KOPT-K1 (cell line): ENCODE measurements around the gene CSRNP3.

Source experiments
- H3K27ac ChIP-seq: fragments of 200-600 bp; sonication (generic); 2 replicates; pipeline ENCODE4 v1.5.1; 2016; ENCODE audit warnings: antibody characterized with exemption, mild to moderate bottlenecking, low read depth, low read length; ENCODE audit not compliant: poor library complexity, severe bottlenecking
- H3K36me3 ChIP-seq: fragments of 200-600 bp; sonication (generic); 2 replicates; pipeline ENCODE4 v1.5.1; 2017; ENCODE audit warnings: antibody characterized with exemption, mild to moderate bottlenecking, low read length, moderate library complexity; ENCODE audit not compliant: insufficient read depth
- H3K9me3 ChIP-seq: fragments of 200-600 bp; sonication (generic); 2 replicates; pipeline ENCODE4 v1.5.1; 2017; ENCODE audit warnings: antibody characterized with exemption, low read length, mild to moderate bottlenecking; ENCODE audit not compliant: insufficient read depth, poor library complexity, severe bottlenecking

CSRNP3 gene, protein sequence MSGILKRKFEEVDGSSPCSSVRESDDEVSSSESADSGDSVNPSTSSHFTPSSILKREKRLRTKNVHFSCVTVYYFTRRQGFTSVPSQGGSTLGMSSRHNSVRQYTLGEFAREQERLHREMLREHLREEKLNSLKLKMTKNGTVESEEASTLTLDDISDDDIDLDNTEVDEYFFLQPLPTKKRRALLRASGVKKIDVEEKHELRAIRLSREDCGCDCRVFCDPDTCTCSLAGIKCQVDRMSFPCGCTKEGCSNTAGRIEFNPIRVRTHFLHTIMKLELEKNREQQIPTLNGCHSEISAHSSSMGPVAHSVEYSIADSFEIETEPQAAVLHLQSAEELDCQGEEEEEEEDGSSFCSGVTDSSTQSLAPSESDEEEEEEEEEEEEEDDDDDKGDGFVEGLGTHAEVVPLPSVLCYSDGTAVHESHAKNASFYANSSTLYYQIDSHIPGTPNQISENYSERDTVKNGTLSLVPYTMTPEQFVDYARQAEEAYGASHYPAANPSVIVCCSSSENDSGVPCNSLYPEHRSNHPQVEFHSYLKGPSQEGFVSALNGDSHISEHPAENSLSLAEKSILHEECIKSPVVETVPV

GRCh38 chr2:165469417-165469816 is at the start of gene CSRNP3:
Gene CSRNP3, plus strand, starts transcription at chr2:165469698. Its CDS starts 125,368 bp downstream, at chr2:165595066.
- Histone ChIP-seq H3K27ac (no peak within 1 kb of the TSS), H3K36me3 (no peaks in the 10 kb centered on the region), H3K9me3 (no peaks in the 10 kb centered on the region)

DNA sequence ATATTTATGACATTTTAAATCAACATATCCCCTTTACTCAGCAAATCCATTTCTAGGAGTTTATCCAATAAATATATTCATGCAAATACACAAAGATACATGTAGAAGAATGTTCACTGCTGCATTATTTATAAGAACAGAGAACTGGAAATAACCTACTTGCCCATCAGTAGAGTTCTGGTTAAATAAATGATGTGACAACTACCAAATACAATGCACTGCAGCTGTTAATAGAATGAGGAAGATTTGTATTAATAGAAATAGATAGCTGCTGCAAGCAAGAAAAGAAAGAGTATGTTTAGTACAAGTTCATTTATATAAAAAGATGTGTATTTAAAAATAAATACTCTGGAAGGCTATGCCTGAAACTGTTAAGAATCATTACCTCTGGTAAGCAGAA is 49.3 kb upstream of the CSRNP3 start:
- no peaks in the 10 kb centered on the region for H3K36me3 ChIP-seq
- no peak overlapping the region for H3K27ac ChIP-seq

DNA sequence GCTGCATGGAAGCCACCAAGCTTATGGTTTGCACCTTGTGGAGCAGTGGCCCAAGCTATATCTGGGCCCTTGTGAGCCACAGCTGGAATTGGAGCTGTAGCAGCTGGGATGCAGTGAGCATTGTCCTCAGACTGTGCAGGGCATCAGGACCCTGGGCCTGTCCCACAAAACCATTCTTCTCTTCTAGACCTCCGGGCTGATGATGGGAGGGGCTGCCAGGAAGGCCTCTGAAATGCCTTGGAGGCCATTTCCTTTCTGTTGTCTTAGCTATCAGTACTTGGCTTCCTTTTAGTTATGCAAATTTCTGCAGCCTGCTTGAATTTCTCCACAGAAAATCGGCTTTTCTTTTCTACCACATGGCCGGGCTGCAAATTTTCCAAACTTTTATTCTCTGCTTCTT is 46.4 kb upstream of the CSRNP3 start:
- H3K27ac ChIP-seq = no peak overlapping the region
- H3K9me3 ChIP-seq = no peaks in the 10 kb centered on the region
- no peaks in the 10 kb centered on the region for H3K36me3 ChIP-seq

More for the DNA sequence above, 49.3 kb upstream of the CSRNP3 start:
- H3K9me3 ChIP-seq = no peaks in the 10 kb centered on the region

DNA sequence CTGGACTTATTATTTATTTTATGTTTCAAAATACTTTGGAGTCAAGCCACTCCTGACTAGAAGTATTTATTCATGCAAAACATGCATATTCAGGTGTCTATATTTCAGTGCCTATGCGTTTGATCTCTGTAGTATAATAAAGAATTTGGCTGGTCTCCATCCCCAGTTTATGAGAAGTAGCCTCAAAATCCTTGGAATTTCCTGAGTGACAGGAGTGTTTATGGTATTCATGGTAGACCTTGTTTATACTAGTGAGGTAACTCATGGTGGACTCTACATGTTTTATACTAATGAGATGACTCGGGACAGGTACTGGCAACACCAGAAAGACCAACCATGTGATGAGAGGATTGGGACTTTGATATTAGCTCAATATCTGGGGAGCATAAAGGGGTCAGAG is 43.9 kb upstream of the CSRNP3 start:
- Histone ChIP-seq H3K9me3 (no peaks in the 10 kb centered on the region), H3K27ac (no peak overlapping the region), H3K36me3 (no peaks in the 10 kb centered on the region)

DNA sequence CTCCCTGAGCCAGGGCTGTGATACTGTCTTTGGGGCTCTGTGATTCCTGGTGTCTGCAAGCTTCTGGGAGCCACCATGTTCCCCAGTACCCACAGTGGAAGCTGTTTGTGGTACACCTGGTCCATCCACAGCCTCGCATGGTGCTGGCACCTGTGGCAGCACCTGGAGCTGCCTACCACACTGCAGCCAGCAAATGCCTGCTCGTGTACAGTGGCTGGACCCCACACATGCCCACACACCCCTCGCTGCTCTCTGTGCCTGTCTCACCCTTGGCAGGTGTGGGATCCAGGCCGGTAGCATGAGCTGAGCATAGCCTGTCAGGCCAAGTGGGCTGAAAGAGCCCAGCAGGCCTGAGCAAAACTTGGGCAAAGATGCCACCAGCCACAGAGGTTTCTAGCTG is 41.8 kb upstream of the CSRNP3 start:
- Histone ChIP-seq H3K9me3 (no peaks in the 10 kb centered on the region), H3K27ac (no peak overlapping the region), H3K36me3 (no peaks in the 10 kb centered on the region)

DNA sequence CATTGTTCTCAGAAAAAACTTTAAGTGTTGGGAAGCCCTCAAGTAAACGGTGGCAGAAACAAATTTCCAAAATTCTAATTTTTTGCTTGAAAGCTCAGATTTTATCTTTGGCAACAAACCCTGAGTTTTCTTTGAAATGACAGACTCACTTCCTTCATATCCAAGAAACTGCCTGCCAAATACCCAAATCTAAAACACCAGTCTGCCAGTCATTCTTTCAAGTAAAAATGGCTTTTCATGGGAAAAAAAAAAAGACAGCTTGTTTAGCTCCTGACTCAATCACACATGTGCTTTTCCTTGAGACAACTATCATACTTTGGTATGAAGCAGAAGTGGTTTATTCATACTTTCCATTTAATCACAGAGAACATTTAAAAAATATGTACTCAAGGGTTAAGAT is 40.6 kb upstream of the CSRNP3 start:
- Histone ChIP-seq H3K27ac (no peak overlapping the region), H3K9me3 (no peaks in the 10 kb centered on the region), H3K36me3 (no peaks in the 10 kb centered on the region)

GRCh38 chr2:165431014-165431413 is 38.5 kb upstream of the CSRNP3 start:
- Histone ChIP-seq H3K36me3 (no peaks in the 10 kb centered on the region), H3K9me3 (no peaks in the 10 kb centered on the region), H3K27ac (no peak overlapping the region)

- Histone ChIP-seq H3K27ac (no peak overlapping the region), H3K9me3 (no peaks in the 10 kb centered on the region), H3K36me3 (no peaks in the 10 kb centered on the region)
These were observed 37.1 kb upstream of the CSRNP3 start for GRCh38 chr2:165432234-165432966.

DNA sequence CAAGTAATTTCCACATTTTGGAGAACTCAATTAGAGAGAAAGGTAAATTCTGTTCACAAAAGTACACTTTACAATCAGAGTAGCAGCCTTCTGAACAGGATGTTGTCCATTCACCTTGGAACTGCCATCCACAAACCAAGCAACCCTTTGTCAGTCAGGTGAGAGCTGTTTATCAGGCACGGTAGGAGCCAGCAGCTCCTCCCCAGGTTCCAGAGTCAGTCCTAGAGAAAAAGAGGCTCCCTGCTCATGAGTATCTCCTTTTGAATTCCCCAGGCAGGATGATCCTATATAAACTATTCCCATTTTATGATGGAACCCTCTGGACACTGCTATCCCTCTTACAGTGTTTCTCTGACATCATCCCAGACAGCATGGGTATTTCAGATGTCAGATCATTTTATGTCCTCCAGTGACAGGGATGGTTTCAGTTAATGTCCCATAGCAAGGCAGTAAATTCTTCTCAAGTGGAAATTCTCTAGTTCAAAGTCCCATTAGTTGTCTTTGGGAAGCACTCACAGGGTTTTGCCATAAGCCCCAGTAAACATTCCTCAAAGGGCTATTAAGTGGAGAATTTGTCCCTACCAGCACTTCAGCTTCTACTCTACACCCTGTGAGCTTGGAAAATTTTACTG is 34.5 kb upstream of the CSRNP3 start:
- Histone ChIP-seq H3K27ac (no peak overlapping the region), H3K36me3 (no peaks in the 10 kb centered on the region), H3K9me3 (no peaks in the 10 kb centered on the region)

DNA sequence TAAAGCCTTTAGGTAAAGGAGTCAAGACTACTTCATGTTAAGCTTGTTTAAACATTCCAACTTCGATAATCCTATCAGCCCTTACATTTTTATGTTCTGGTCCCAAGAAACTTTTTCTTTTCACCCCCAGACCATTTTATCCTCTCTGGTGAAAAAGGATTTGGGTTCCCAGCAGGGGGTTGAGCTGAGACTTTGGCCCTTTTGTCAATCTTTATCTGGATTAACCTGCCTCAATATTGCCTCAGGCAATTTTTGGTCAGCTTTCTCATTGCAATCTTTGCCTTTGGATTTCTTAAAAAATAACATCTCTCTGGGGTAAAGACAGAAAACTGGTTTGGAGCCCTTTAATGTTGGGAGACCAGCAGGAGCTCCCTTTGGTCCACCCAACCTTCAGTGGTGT is 33.9 kb upstream of the CSRNP3 start:
- H3K36me3 ChIP-seq = no peaks in the 10 kb centered on the region
- H3K27ac ChIP-seq = no peak overlapping the region

DNA sequence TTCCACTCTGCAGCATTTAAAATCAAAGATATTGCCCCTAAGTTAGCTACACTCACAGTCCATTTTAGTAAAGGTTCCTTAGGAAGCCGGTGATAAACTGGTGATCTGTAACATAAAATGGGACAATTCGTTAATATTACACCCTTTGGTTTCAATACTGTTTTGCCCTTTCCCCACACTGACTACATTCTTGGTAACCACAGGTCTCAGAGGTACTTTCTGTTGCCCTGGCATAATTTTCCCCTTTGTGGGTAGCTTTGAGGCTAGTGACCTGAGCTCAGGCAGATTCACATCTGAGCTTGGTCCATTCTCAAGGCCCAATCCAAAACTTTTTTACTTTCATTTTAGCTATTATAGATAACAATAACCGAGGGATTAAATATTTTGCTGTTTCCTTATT is 32.9 kb upstream of the CSRNP3 start:
- no peaks in the 10 kb centered on the region for H3K36me3 ChIP-seq
- no peak overlapping the region for H3K27ac ChIP-seq

More for the DNA sequence above, 33.9 kb upstream of the CSRNP3 start:
- H3K9me3 ChIP-seq = no peaks in the 10 kb centered on the region

GRCh38 chr2:165440367-165440766 is 29.1 kb upstream of the CSRNP3 start:
- no peaks in the 10 kb centered on the region for H3K9me3 ChIP-seq
- no peak overlapping the region for H3K27ac ChIP-seq

More for the DNA sequence above, 32.9 kb upstream of the CSRNP3 start:
- no peaks in the 10 kb centered on the region for H3K9me3 ChIP-seq

GRCh38 chr2:165443511-165443910 is 26.0 kb upstream of the CSRNP3 start:
- Histone ChIP-seq H3K36me3 (no peaks in the 10 kb centered on the region), H3K9me3 (no peaks in the 10 kb centered on the region), H3K27ac (no peak overlapping the region)

More at GRCh38 chr2:165440367-165440766, 29.1 kb upstream of the CSRNP3 start:
- no peaks in the 10 kb centered on the region for H3K36me3 ChIP-seq

DNA sequence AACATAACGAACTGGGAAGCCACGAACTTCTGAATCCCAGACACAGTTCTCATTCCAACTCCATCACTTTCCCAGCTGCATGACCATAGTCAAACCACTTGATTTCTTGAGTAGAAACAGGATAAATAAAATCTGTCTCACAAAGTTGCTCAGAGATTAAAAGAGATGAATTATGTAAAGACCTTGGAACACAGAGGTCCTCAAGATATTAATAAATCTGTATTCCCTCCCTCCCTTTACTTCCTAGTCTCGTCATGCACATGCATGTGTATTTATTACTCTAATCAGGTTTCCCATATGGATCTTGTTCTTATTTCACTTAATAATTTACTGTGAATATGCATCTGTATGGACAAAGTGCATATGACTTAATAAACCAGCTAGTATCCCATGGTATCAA is 21.1 kb upstream of the CSRNP3 start:
- Histone ChIP-seq H3K9me3 (no peaks in the 10 kb centered on the region), H3K27ac (no peak overlapping the region), H3K36me3 (no peaks in the 10 kb centered on the region)

DNA sequence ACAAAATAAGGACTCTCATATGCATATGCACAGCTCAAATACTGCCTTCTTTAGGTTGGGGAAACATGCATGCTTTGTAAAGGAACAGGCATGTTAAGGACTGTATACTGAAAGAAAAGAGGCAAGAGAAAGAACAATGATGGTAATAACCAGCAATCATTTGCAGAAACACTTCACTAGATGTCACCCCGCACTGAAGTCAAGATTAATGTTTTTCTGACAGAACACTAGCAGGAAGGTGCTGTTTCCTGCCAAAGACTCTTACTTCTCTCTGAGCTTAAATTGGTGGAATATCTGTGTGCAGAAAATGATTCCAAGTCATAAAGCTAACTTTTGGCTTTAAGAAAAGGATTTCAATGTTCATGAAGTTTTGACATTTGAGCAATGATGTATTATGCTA is 19.3 kb upstream of the CSRNP3 start:
- H3K36me3 ChIP-seq = no peaks in the 10 kb centered on the region
- H3K9me3 ChIP-seq = no peaks in the 10 kb centered on the region
- H3K27ac ChIP-seq = no peak overlapping the region
